A549 (cell line): ENCODE results near the gene NRXN3. TPM values are rescaled to one million over a fixed set of nuclear protein-coding genes. Genes with fewer than 3 reads are reported as not detected.

Experiments used
- ATAC-seq, 2 experiments: fragments of 200-7000 bp in 1 of 2; fragments of >200 bp in 1 of 2; cut with Nextera tagmentation in 1 of 2; cut with Tn5 transposase in 1 of 2; 3 replicates each; pipeline versions ENCODE4 v1.8.0 to v1.9.1; 2018 to 2020; ENCODE audit warnings: mild to moderate bottlenecking in 1 of 2, moderate library complexity in 1 of 2
- CTCF ChIA-PET: fragments of 300-600 bp; sonication (Branson Sonifier 250); formaldehyde crosslinking; extraction: SDS; loops from one replicate; lab custom pipeline; 2021; ENCODE audit warnings: antibody characterized with exemption, inconsistent platforms; lab: Yijun Ruan, JAX
- POLR2A ChIA-PET: fragments of 350-600 bp; formaldehyde crosslinking; extraction: SDS; loops from one replicate; lab custom pipeline; 2021; ENCODE audit warnings: antibody characterized with exemption, inconsistent platforms; lab: Yijun Ruan, JAX
- DNase-seq, 2 experiments: peaks; one replicate each; pipeline versions ENCODE4 v3.0.0 to v3.0.0-alpha.2; 2011 to 2016; ENCODE audit warnings: low read depth in 1 of 2, low spot score in 1 of 2
- FAIRE-seq: peaks from 2 replicates; lab custom pipeline; 2011; peaks lifted over from hg19 to GRCh38; lab: Jason Lieb, UNC
- H3K27ac ChIP-seq, 2 experiments: fragments of >200 bp; sonication (Bioruptor Twin); formaldehyde crosslinking; 3 replicates each; pipeline ENCODE4 v1.5.1; 2016 to 2017
- H3K4me1 ChIP-seq: fragments of >200 bp; sonication (Bioruptor Twin); formaldehyde crosslinking; 3 replicates; pipeline ENCODE4 v1.6.1; 2016
- H3K4me2 ChIP-seq: fragments of >200 bp; sonication (Bioruptor Twin); formaldehyde crosslinking; 3 replicates; pipeline ENCODE4 v1.6.1; 2016
- H3K4me3 ChIP-seq: fragments of >200 bp; sonication (Bioruptor Twin); formaldehyde crosslinking; 3 replicates; pipeline ENCODE4 v1.5.1; 2016
- H3K9me3 ChIP-seq: fragments of >200 bp; sonication (Bioruptor Twin); formaldehyde crosslinking; 3 replicates; pipeline ENCODE4 v1.6.1; 2016
- ATOH8 ChIP-seq: fragments of 250-450 bp; sonication (Bioruptor Pico); IDR thresholded peaks from 2 replicates; pipeline ENCODE4 v1.5.0; 2020; ENCODE audit warnings: low read depth, mild to moderate bottlenecking, moderate library complexity
- CHD2 ChIP-seq: fragments of 150-350 bp; IDR thresholded peaks from 2 replicates; pipeline ENCODE4 v1.6.1; 2014; ENCODE audit warnings: low read length; ENCODE audit not compliant: partially characterized antibody
- CTCF ChIP-seq: fragments of >200 bp; sonication (Bioruptor Twin); formaldehyde crosslinking; IDR thresholded peaks from 3 replicates; pipeline ENCODE4 v1.5.1; 2016
- ELK1 ChIP-seq: fragments of 150-350 bp; IDR thresholded peaks from 2 replicates; pipeline ENCODE4 v1.6.1; 2014; ENCODE audit warnings: low read depth, mild to moderate bottlenecking, low read length
- ESRRA ChIP-seq: fragments of 150-350 bp; IDR thresholded peaks from 2 replicates; pipeline ENCODE4 v1.6.1; 2014; ENCODE audit warnings: mild to moderate bottlenecking, low read length, borderline replicate concordance
- FOSL2 ChIP-seq, 2 experiments: fragments of 450-650 bp in 1 of 2; fragments of >200 bp in 1 of 2; sonication (Bioruptor Twin) in 1 of 2; formaldehyde crosslinking; IDR thresholded peaks; 2 replicates each; pipeline versions ENCODE4 v1.5.0 to v1.6.1; 2016 to 2020; ENCODE audit warnings: mild to moderate bottlenecking in 1 of 2, moderate library complexity in 1 of 2
- FOXS1 ChIP-seq: fragments of 250-450 bp; sonication (Bioruptor Pico); IDR thresholded peaks from 2 replicates; pipeline ENCODE4 v1.5.0; 2020; ENCODE audit warnings: mild to moderate bottlenecking, moderate library complexity
- HDAC2 ChIP-seq: fragments of 200-600 bp; sonication (generic); IDR thresholded peaks from 2 replicates; pipeline ENCODE4 v1.6.1; 2016
- HMGXB4 ChIP-seq: fragments of 250-450 bp; sonication (Bioruptor Pico); IDR thresholded peaks from 2 replicates; pipeline ENCODE4 v1.5.0; 2021; ENCODE audit warnings: mild to moderate bottlenecking, moderate library complexity, borderline replicate concordance
- HOXA7 ChIP-seq: fragments of 250-450 bp; sonication (Bioruptor Pico); IDR thresholded peaks from 2 replicates; pipeline ENCODE4 v1.5.0; 2020; ENCODE audit warnings: mild to moderate bottlenecking, moderate library complexity
- HOXB5 ChIP-seq: fragments of 250-450 bp; sonication (Bioruptor Pico); IDR thresholded peaks from 2 replicates; pipeline ENCODE4 v1.5.0; 2020; ENCODE audit warnings: mild to moderate bottlenecking, moderate library complexity
- MAFK ChIP-seq: fragments of 450-650 bp; IDR thresholded peaks from 2 replicates; pipeline ENCODE4 v1.6.1; 2014; ENCODE audit not compliant: partially characterized antibody
- MYC ChIP-seq: IDR thresholded peaks from 2 replicates; pipeline ENCODE4 v1.6.1; 2012; ENCODE audit warnings: mild to moderate bottlenecking, inconsistent platforms, low read length, improper control_type of control experiment, borderline replicate concordance
- NFE2L2 ChIP-seq: fragments of 150-350 bp; conservative IDR thresholded peaks from 2 replicates; pipeline ENCODE4 v1.6.1; 2014; ENCODE audit warnings: low read length
- NR3C1 ChIP-seq: fragments of >200 bp; sonication (Bioruptor Twin); formaldehyde crosslinking; IDR thresholded peaks from 3 replicates; pipeline ENCODE4 v1.6.1; 2017
- POLR2AphosphoS2 ChIP-seq: conservative IDR thresholded peaks from 2 replicates; pipeline ENCODE4 v1.6.1; 2012; ENCODE audit warnings: low read length, improper control_type of control experiment, inconsistent platforms
- RAD21 ChIP-seq, 2 experiments: fragments of >200 bp in 1 of 2; sonication (Bioruptor Twin) in 1 of 2; formaldehyde crosslinking in 1 of 2; IDR thresholded peaks in 1 of 2; conservative IDR thresholded peaks in 1 of 2; 2 replicates in 1 of 2; 3 replicates in 1 of 2; pipeline ENCODE4 v1.6.1; 2012 to 2018; ENCODE audit warnings: inconsistent platforms in 1 of 2
- RARB ChIP-seq: fragments of 250-450 bp; sonication (Bioruptor Pico); IDR thresholded peaks from 2 replicates; pipeline ENCODE4 v1.8.0; 2021; ENCODE audit warnings: mild to moderate bottlenecking, moderate library complexity
- REST ChIP-seq: fragments of 200-600 bp; sonication (generic); IDR thresholded peaks from 2 replicates; pipeline ENCODE4 v1.6.1; 2016; ENCODE audit warnings: antibody characterized with exemption, mild to moderate bottlenecking, moderate library complexity
- SREBF2 ChIP-seq: fragments of 450-650 bp; IDR thresholded peaks from 2 replicates; pipeline ENCODE4 v1.6.1; 2014; ENCODE audit warnings: mild to moderate bottlenecking, moderate library complexity
- TFCP2L1 ChIP-seq: fragments of 250-450 bp; sonication (Bioruptor Pico); IDR thresholded peaks from 2 replicates; pipeline ENCODE4 v1.5.0; 2021; ENCODE audit warnings: mild to moderate bottlenecking
- USF2 ChIP-seq: fragments of 450-650 bp; IDR thresholded peaks from 2 replicates; pipeline ENCODE4 v1.6.1; 2014; ENCODE audit warnings: antibody characterized with exemption
- ZC3H11A ChIP-seq: fragments of 450-650 bp; IDR thresholded peaks from 2 replicates; pipeline ENCODE4 v1.6.1; 2014; ENCODE audit warnings: antibody characterized with exemption, mild to moderate bottlenecking
- WGBS: methylation state at CpG from one replicate; pipeline ENCODE4 v1.1.6; 2017; ENCODE audit errors: missing lambda C conversion rate; 5-methylcytosine and 5-hydroxymethylcytosine counted together
- polyA plus RNA-seq, 4 experiments: library from polyadenylated mRNA; depleted of rRNA in 3 of 4; stranded (reverse); fragments of >200 nt; fragmentation: RNase III in 1 of 4; extraction: RNeasy Plus Mini Kit Qiagen cat#74134 plus additional on column Dnase treatment in 1 of 4; gene quantifications; 2 replicates in 3 of 4; 3 replicates in 1 of 4; pipeline ENCODE4 v1.2.3, GENCODE V29; 2011 to 2017

Gene NRXN3
- polyA plus RNA-seq, 2 of the 4 experiments (the other 2 are of a cell fraction), result 0.62 to 2.3 TPM

GRCh38 chr14:78240567-78240966 lies 70.4 kb downstream of the NRXN3 start:
- no peak overlapping the region for H3K4me3 ChIP-seq
- no peak for FAIRE-seq
- no peaks in the 10 kb centered on the region for H3K4me1 ChIP-seq
- H3K27ac ChIP-seq, result no peak overlapping the region
- 12% methylated on average over 3 of the region's 3 CpGs for WGBS
- H3K4me2 ChIP-seq, result no peak overlapping the region
- CTCF ChIA-PET, result no interaction called here
- no peaks in the 10 kb centered on the region for H3K9me3 ChIP-seq
- DNase-seq, result no peak
- no peak for ATAC-seq
- POLR2A ChIA-PET, result no interaction called here
- TF ChIP-seq FOXS1 (CRISPR knock-in tag) (no peak), ELK1 (no peak), MAFK (no peak), REST (no peak), NR3C1 (no peak), MYC (no peak), HOXA7 (CRISPR knock-in tag) (no peak), HDAC2 (no peak), RAD21 (conservative IDR thresholded peaks at IDR 0.05 in 1 of 2, IDR thresholded peaks at IDR 0.05 in 1 of 2) (no peak), CHD2 (no peak), USF2 (no peak), POLR2AphosphoS2 (no peak), SREBF2 (no peak), TFCP2L1 (CRISPR knock-in tag) (no peak)

- no peak overlapping the region for H3K4me2 ChIP-seq
- no peak overlapping the region for H3K4me3 ChIP-seq
- WGBS, result 29% methylated on average over 5 of the region's 5 CpGs
- TF ChIP-seq CTCF, result no peak
- no peak for TF ChIP-seq RARB (CRISPR knock-in tag)
- TF ChIP-seq ZC3H11A, result no peak
- no peak for TF ChIP-seq NFE2L2
- TF ChIP-seq FOSL2 (IDR thresholded peaks at IDR 0.05), result no peak
- no peak for TF ChIP-seq FOSL2 (CRISPR knock-in tag; IDR thresholded peaks at IDR 0.05)
- TF ChIP-seq ESRRA, result no peak
- TF ChIP-seq HMGXB4 (CRISPR knock-in tag), result no peak
- TF ChIP-seq ATOH8 (CRISPR knock-in tag), result no peak
- TF ChIP-seq RAD21 (conservative IDR thresholded peaks at IDR 0.05 in 1 of 2, IDR thresholded peaks at IDR 0.05 in 1 of 2), result no peak
- no peak for TF ChIP-seq NR3C1
- no peak for TF ChIP-seq HOXB5
- no peak overlapping the region for H3K27ac ChIP-seq
- FAIRE-seq, result no peak
- ATAC-seq, result no peak
- ChIA-PET CTCF (no interaction called here), POLR2A (no interaction called here)
- H3K9me3 ChIP-seq, result no peaks in the 10 kb centered on the region
- H3K4me1 ChIP-seq, result no peaks in the 10 kb centered on the region
- DNase-seq, result no peak
Measured at GRCh38 chr14:78242086-78242485, 71.9 kb downstream of the NRXN3 start.
